Measurements from ENCODE around the gene ASPHD2.
"Not testable (repeated sequence)": the region's sequence is repeated elsewhere in the genome, so short reads cannot be mapped to it uniquely, and the experiment has no call there.

Gene ASPHD2

DNA sequence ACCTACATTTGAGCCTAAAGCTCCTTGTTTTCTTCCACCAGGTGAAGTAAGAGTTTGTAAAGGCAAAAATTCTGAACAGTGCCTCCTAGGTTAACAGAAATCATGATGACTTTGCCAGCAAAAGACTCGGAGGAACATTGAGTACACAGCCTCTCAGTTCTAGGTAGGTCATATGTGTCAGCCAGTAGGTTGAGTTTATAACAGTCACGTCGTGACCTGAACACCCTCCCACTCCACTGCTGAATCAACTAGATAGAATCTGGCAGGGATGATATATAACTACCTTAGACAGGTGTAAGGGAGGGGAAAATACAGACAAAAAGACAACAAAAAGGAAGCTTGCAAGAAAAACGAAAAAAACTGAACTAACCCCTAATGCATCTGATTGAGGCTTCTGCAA, 12.8 kb upstream of the ASPHD2 start:
- DNase-seq (ENCODE audit: low read depth in 4 of 4, low spot score in 1 of 4), result no peak

DNA sequence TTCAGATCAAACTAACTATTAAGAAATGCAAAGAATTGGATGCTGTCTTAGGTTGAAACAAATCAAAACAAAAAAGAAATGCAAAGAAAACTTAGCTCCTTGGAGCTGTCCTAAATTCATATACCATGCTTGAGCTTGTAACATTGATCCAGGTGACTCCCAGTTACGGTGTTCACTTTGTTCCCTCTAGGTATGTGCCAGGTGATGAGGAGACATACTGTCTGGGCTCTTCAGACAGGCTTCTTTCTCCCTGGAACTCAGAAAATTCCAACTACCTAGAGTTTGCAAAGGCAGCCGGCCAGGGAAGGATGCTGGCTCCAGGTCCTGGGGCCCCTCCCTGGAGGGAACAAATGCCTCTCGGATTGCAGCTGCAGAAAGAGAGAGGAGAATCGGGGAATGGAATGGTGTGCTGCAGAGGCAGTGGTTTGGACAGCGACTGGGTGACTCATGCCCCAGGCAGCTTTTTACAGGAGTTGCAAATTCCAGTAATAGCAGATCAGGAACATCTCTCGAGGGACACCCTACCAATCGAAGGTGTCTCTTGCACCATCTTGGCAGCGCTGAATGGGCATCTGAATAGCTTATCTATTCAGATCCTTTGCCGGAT, 12.3 kb upstream of the ASPHD2 start:
- no peak for DNase-seq (ENCODE audit: low read depth in 4 of 4, low spot score in 1 of 4)

DNA sequence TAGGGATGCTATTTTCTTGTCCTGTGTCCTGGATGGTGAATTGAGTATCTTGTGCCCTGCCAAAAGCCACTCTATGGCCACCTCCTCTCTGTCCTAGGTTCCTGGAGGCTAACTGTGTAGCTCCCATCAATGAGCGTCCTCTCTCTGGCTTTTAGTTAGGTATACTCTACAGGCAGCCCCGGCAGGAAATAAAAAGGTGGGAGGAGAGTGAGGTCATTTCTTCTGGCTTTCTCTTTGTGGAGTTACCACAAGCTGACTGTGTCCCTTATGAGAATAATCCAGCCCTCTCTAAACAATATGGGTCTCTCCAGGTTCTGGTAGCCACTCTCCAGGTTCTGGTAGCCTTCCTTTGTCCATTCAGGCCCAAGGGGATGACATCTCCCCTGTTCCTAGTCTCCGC, 11.7 kb upstream of the ASPHD2 start:
- no peak for DNase-seq (ENCODE audit: low read depth in 4 of 4, low spot score in 1 of 4)

DNA sequence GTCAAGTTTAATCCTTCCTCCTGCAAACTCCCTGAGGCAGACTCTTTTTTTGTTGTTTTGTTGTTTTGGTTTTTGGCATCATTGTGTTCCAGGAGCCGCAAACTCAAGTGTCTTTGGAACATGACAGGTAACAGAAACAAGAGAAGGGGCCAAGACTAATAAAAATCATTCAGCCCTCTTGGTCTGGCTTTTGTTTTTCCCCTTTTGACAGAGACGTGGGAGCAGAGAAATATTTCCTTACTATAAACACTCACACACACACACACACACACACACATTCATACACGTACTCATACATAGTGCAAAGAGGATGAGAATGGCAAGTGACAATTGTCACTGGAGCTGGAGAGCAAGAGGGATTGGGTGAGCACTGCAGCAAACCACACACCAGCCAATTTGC, 10.4 kb upstream of the ASPHD2 start:
- no peak for DNase-seq (ENCODE audit: low read depth in 4 of 4, low spot score in 1 of 4)

DNA sequence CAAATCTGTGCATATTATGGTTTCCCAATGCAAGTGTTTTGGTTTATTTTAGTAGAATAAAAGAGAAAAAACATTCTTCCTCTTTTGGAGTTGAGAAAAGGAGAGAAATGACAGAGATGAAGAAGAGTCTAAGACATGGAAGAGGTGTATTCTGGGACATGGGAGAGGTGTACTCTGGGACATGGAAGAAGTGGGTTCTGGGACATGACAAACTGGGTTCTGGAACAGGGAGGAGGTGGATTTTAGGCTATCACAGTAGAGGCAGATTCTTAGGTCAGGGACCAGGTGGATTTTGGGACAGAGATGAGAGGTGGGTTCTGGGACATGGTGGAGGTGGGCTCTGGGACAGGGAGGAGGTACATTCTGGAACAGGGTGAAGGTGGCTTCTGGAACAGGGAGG, 2.1 kb upstream of the ASPHD2 start:
- no peak for DNase-seq (ENCODE audit: low read depth in 4 of 4, low spot score in 1 of 4)

DNA sequence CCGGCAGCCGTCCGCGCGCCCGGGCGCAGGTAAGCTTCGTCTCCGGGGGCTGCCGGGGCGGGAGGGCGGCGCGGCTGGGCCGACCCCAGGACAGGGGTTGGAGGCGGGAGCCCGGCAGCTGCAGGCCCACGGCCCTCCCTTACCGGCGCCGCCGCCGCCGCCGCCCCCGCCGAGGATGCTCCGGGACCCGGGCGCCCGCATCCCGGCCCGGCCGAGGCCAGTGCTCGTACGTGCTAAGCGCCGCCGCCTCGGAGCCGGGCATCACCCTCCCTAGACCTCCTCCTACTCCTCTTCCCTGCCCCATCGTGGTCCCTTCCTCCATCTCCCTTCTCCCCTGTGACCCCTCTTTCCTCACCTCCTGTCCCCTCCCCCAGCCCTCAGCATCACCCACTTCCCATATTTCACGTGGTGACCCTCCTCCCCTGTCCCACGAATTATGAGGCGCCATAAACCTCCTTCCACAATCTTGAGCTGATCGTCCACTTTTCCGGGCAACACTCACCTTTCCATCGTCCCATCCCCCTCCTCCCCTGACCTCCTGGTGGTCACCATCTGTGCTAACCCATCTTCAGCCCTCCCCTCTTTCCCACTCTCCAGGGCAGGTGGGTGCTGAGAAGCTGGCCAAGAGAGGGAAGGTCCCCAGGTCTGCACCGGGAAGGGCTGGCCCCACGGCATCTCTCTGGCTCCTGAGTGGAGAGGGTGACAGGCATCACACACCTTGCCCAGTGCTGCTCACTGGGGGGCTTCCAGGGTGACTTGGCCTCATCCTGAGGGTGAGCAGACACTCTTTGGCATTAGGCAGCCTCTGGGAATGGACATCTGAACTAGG, 612 bp downstream of the ASPHD2 start:
- no peak for DNase-seq (ENCODE audit: low read depth in 4 of 4, low spot score in 1 of 4)

DNA sequence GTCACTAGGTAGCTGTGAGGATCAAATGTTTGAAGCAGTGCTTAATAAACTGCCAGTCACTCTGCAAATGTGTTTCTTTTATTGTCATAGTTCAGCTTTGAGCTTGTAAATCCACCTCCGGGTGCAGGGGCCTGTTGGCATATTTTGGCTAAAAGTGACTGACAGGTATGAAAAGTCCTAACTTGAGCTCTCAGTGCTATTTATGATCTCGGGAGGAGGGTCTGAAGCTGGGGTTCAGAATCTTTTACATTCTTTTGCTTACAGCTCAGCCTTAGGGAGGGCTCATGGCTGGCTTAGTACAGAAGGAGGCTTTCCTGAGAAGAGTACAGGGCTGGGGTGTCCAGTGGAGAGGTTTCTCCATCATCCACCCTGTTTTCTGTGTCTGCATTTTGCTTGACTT, 1.5 kb downstream of the ASPHD2 start:
- no peak for DNase-seq (ENCODE audit: low read depth in 4 of 4, low spot score in 1 of 4)

DNA sequence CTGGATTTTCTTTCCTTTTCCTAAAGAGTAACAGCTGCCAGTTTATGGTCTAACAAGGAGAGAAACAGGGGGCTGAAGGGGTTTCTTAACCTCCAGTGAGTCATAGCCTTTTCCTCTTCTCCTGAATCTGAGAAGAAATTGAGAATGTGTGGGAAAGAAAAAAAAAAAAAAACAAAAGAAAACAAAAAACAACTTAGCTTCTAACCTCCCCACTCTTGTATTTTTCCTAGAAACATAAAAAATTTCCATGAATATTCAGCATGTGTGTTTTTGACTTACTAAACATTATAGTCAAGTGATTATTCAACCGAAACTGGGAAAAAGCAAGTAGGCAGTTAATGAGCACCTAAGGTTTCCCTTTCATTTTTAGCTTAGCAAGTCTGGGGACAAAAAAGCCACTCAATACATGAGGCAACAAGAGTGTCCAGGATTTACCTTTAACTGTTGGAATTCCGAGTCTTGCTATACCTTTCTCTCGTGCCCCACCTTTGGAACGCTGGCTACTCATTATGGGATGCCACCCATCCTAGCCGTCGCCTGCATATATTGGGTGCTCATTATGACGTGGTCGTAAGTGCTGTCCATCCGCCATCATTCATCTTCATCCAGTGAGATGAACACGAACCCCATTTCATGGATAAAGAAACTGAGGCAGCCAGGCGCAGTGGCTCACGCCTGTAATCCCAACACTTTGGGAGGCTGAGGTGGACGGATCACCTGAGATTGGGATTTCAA, 2.4 kb downstream of the ASPHD2 start:
- DNase-seq (ENCODE audit: low read depth in 4 of 4, low spot score in 1 of 4), result no peak

DNA sequence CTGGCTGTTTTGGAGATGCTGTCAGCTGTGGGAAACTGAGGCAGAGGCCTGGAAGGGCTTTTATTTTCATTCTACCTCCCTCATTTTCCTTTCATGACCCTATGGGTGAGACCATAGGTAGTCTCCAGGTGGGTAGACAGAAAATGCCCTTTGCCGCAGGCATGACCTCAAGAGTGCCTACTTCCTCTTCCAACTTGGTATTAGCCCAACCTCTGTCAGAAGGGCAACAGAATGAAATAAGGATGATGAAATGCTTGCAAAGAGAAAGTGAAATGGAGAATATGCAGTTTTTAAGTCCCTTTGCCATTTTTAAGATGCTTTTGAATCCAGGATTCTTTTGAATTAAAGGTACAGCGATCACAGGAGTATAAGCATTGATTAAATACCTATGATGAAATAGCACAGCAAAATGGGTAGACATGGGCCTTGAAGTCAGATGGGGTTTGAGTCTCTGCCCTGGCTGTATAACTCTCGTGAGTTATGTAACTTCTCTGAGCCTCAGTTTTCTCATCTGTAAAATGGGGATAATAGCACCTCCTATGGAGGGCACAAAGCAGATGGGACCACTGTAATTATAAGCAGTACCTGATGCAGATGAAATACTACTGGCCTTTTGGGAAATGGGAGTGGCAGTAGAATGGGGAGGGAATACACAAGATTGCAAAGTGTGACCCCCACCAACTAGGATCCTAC, 3.7 kb downstream of the ASPHD2 start:
- DNase-seq (ENCODE audit: low read depth in 4 of 4, low spot score in 1 of 4), result no peak

DNA sequence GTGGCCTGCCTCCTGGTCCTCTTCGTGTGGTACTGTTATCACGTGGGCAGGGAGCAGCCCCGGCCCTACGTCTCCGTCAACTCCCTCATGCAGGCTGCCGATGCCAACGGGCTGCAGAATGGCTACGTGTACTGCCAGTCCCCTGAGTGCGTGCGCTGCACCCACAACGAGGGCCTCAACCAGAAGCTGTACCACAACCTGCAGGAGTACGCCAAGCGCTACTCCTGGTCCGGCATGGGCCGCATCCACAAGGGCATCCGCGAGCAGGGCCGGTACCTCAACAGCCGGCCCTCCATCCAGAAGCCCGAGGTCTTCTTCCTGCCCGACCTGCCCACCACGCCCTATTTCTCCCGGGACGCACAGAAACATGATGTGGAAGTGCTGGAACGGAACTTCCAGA, 4.7 kb downstream of the ASPHD2 start:
- no peak for DNase-seq (ENCODE audit: low read depth in 4 of 4, low spot score in 1 of 4)

DNA sequence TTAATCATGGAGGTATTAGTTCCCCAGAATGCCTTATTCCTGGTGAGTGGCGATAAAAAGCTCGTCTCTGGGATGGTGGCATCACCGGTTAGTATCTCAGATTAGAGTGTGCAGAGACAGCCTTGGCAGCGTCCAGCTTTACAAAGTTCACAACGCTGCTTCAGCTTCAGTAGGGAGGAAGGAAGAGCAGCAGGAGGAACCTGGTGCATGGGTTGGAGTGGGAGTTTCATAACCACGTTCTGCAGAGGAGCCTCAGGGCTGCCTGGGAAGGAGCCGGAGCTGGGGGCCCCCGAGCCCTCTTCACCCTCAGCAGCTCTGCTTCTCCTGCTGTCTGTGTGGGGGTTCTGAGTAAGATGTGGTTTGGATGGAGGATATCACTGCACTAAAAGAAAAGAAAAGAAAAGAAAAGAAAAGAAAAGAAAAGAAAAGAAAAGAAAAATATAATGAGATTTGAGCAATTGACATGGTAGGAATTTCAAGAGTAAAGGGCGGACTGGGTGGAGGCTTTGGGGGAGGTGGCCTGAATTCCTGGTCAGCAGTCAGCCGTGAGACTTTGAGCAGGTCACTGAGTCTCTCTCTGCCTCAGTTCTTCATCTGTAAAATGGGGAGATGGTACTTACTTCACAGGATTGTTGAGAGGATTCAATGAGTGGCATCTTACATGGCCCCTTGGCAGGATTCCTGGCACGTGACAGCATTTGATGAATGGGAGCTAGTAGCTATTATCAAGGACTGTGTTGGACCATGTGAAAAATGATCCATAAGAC, 6.5 kb downstream of the ASPHD2 start:
- DNase-seq (ENCODE audit: low read depth in 4 of 4, low spot score in 1 of 4), result no peak

DNA sequence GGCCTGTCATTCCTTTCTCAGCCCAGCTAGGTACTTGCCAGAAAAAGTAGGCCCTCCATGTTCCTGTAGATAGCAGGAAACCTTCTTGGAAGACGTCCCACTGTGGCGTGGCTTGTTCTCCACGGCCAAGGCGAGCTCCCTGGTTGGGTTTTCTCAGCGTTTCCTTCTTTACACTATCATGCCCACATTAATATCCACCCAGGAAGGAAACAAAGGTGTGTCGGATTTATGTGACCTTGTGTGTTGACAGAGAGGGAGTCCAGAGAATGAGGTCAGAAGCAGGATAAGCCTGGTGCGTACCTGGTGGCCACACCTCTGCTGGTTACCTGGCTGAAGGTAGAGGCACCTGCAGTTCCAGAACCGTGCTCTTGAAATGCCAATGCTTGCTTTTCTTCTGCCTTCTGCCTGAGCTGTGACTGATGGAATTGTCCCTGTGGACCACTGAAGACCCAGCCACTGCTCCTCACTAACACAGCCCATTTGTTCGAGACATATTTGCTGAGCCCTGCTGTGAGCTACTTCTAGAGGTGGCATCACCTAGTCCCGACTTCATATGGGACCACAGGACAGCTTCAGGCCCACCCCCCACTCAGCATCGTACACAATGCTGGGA, 7.9 kb downstream of the ASPHD2 start:
- DNase-seq (ENCODE audit: low read depth in 4 of 4, low spot score in 1 of 4), result no peak

DNA sequence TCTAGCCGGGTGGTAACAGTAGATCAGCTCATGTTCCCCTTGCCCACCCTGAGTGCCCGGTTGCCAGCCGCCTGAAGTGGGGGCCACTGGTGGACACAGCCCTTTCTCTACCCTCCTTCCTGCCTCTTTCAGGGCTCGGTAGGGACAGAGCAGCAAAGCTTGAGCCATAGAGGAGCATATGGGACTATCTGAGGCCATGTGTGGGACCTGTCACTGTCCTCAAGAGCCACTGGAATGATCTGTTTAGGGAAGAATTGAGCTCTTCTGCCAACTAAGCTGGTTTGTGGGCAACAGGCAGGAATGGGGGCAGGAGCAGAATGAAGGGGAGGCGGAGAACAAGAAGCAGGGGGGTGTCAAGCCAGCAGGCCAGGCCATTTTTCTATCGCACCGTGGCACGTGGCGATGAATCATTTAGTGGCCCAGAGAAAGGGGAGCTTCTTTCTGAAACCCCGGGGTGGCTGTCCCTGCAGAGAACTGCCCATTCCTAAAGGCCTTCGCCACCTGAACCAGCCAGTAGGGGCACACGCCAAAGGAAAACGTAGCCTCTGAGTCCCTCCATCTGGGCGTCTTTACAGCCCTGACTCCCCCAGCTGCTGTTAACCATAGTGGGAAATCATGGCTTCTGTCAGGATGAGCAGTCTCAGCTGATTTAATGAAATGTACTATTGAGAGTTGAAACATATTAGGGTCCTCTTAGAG, 8.8 kb downstream of the ASPHD2 start:
- DNase-seq (ENCODE audit: low read depth in 4 of 4, low spot score in 1 of 4), result no peak

DNA sequence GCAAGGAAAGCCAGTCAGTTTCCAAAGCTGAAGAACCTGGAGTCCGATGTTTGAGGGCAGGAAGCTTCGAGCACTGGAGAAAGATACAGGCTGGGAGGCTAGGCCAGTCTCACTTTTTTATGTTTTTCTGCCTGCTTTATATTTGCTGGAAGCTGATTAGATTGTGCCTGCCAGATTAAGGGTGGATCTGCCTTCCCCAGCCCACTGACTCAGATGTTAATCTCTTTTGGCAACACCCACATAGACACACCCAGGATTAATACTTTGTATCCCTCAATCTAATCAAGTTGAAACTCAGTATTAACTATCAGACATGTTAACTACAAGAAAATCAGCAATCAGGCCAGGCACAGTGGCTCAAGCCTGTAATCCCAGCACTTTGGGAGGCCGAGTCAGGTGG, 9.7 kb downstream of the ASPHD2 start:
- not testable (repeated sequence) for DNase-seq (ENCODE audit: low read depth in 4 of 4, low spot score in 1 of 4)

DNA sequence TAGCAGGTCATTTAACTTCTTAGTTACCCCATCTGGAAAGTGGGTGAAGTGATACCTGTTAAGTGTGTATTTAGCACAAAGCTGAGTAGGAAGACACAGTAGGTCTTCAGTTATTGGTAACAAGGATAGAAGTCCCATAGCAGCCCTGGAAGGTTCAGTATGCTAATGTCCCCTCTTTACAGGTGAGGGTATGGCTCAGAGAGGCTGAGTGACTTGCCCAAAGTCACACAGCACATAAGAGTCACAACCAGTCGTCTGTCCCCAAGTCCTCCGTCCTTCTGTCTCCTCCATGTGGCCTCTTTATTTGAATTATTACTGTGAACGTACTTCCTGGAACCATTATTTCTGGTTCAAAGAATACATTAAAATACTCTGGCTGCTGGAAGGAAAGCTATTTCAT, 10.5 kb downstream of the ASPHD2 start:
- no peak for DNase-seq (ENCODE audit: low read depth in 4 of 4, low spot score in 1 of 4)

DNA sequence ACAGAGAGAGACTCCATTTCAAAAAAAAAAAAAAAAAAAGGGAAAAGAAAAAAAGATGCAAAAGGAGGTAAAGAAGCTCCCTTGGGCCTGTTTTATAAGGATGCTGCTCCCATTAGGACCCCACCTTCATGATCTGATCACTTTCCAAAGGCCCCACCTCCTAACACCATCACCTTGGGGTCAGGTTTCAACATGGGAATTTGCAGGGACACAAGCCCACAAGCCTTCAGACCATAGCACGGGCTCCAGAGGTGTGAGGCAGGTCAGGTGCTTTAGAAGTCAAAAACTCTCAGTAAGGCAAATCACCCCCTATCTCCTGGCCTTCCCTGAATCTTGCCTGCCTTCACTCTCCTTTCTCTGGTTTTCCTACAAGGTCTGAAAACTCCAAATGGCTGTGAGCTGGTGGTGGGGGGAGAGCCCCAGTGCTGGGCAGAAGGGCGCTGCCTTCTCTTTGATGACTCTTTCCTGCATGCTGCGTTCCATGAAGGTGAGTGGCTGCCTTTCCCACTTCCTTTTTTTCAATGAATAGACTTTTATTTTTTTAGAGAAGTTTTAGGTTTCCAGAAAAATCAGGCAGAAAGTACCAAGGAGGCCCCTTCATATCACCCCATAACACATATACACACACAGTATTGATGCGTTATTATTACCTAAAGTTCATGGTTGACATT, 13.2 kb downstream of the ASPHD2 start:
- no peak for DNase-seq (ENCODE audit: low read depth in 4 of 4, low spot score in 1 of 4)

DNA sequence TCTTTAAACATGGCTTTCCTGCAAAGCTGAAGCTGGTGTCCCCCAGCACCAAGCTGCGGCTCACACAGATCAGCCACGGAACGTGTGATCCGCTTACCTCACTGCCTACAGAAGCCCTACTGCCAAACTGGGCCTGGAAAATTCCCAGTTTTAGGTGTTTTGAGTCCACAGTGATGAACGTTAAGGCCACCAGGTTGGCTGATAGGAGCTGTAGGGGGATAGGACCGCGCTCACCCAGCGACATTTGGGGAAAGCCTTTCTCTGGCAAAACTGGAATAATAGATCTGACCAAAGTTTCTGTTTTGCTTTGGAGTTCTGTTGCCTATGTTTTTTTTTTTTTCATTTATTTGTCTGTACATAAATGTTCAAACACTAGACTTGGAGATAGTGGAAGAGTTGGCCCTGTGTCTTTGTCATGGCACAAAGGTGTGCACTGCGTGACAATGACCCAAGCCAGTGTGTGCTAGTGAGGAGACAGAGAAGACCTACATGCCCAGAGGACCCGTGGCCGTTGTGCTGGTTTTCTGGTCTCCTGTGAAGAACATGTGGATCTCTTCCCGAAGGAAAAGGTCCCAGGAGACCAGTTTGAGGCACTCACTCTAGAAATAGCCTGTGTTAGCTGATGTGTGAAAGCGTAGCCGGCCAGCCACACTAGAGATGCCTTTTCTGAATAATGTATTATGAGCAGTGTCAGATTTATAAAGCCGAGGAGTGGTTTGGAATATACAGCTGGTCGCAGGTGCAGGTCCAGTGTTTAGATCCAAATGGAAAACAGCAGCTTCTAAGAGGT, 15.0 kb downstream of the ASPHD2 start:
- DNase-seq (ENCODE audit: low read depth in 4 of 4, low spot score in 1 of 4), result no peak

DNA sequence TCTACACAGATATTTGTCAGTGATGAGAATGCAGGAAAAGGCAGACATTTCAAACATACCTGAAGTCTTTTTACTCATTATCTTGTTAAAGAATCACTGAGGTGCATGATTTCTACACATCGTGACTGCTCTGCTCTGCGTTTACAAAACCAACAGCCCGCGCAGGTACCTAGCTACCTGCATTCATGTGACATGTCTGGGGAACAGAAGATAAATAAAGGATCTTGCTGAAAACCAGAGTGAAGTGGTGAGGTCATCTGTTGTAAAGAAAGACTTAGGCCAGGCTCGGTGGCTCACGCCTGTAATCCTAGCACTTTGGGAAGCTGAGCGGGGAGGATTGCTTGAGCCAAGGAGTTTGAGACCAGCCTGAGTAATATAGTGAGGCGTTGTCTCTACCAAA, 15.7 kb downstream of the ASPHD2 start:
- no peak for DNase-seq (ENCODE audit: low read depth in 4 of 4, low spot score in 1 of 4)
